HCT116 (cell line): ENCODE measurements around the gene MSLN. TPM values are rescaled to one million over a fixed set of nuclear protein-coding genes. Genes with fewer than 3 reads are reported as not detected.

ENCODE experiments used
- ATAC-seq: fragments of 200-7000 bp; cut with Tn5 transposase; 2 replicates; pipeline ENCODE4 v1.9.1; 2020; ENCODE audit warnings: mild to moderate bottlenecking, moderate library complexity
- BruUV-seq: library from RNA; stranded (reverse); fragments of 400-500 nt; replicated peaks from 2 replicates; lab custom pipeline; 2021; lab: Mats Ljungman, UMichigan
- CTCF ChIA-PET: fragments of 300-600 bp; sonication (Branson Sonifier 250); formaldehyde crosslinking; loops from one replicate; lab custom pipeline; 2021; ENCODE audit warnings: antibody characterized with exemption; lab: Charles Lee
- POLR2A ChIA-PET: fragments of 300-600, 350-600 bp; sonication (Branson Sonifier 250); formaldehyde crosslinking; loops from one replicate; lab custom pipeline; 2021; ENCODE audit warnings: antibody characterized with exemption; lab: Charles Lee
- RAD21 ChIA-PET, 2 experiments: fragments of 300-600 bp; sonication (Branson Sonifier 250); formaldehyde crosslinking; loops; one replicate each; lab custom pipeline; 2023; ENCODE audit warnings: low total read pairs in 2 of 2; ENCODE audit not compliant: uncharacterized antibody in 2 of 2, unreplicated experiment in 2 of 2, low non-redundant PET in 1 of 2; lab: Charles Lee
- DNase-seq: peaks from one replicate; pipeline ENCODE4 v3.0.0-alpha.2; 2010; ENCODE audit warnings: low read depth, low spot score
- H2AFZ ChIP-seq: fragments of 200-600 bp; shearing (Covaris generic), sonication (generic); 2 replicates; pipeline ENCODE4 v1.6.1; 2017; ENCODE audit warnings: low read depth, mixed run types, mixed read lengths, antibody characterized with exemption, low read length; ENCODE audit not compliant: poor library complexity, severe bottlenecking
- H3K27ac ChIP-seq: 2 replicates; pipeline ENCODE4 v1.5.1; 2012; ENCODE audit warnings: low read depth, low read length
- H3K27me3 ChIP-seq: fragments of 200-600 bp; sonication (generic); 2 replicates; pipeline ENCODE4 v1.6.1; 2016; ENCODE audit warnings: mixed run types, low read length, mixed read lengths; ENCODE audit not compliant: insufficient read depth
- H3K36me3 ChIP-seq, 2 experiments: fragments of 200-500 bp in 1 of 2; fragments of 200-600 bp in 1 of 2; sonication (Bioruptor generic) in 1 of 2; sonication (generic) in 1 of 2; 2 replicates each; pipeline versions ENCODE4 v1.5.1 to v1.6.1; 2014 to 2016; ENCODE audit warnings: low read length in 2 of 2, inconsistent platforms in 1 of 2, mixed read lengths in 1 of 2, mixed run types in 1 of 2; ENCODE audit not compliant: insufficient read depth in 2 of 2, control insufficient read depth in 1 of 2
- H3K4me1 ChIP-seq, 2 experiments: fragments of 200-600 bp in 1 of 2; sonication (generic) in 1 of 2; 2 replicates each; pipeline versions ENCODE4 v1.5.1 to v1.6.1; 2012 to 2017; ENCODE audit warnings: low read length in 2 of 2, inconsistent platforms in 1 of 2, mild to moderate bottlenecking in 1 of 2, mixed read lengths in 1 of 2, mixed run types in 1 of 2, moderate library complexity in 1 of 2; ENCODE audit not compliant: insufficient read depth in 2 of 2, control insufficient read depth in 1 of 2
- H3K4me2 ChIP-seq: fragments of 200-600 bp; sonication (generic); 2 replicates; pipeline ENCODE4 v1.6.1; 2017; ENCODE audit warnings: mixed run types, low read length, mixed read lengths
- H3K4me3 ChIP-seq, 2 experiments: fragments of 200-600 bp in 1 of 2; sonication (generic) in 1 of 2; replicated peaks in 1 of 2; 2 replicates each; pipeline ENCODE4 v1.5.1; 2011 to 2016; ENCODE audit warnings: low read length in 2 of 2, control low read depth in 1 of 2, low read depth in 1 of 2, mild to moderate bottlenecking in 1 of 2, mixed read lengths in 1 of 2, mixed run types in 1 of 2
- H3K79me2 ChIP-seq: fragments of 200-600 bp; sonication (generic); 2 replicates; pipeline ENCODE4 v1.6.1; 2017; ENCODE audit warnings: mild to moderate bottlenecking, mixed run types, low read length, moderate library complexity, mixed read lengths; ENCODE audit not compliant: insufficient read depth
- H3K9ac ChIP-seq: fragments of 200-600 bp; sonication (generic); 2 replicates; pipeline ENCODE4 v1.6.1; 2016; ENCODE audit warnings: low read length, mixed read lengths
- H3K9me2 ChIP-seq: fragments of 200-600 bp; sonication (generic), shearing (Covaris generic); 2 replicates; pipeline ENCODE4 v1.6.1; 2017; ENCODE audit warnings: mixed run types, mild to moderate bottlenecking, moderate library complexity; ENCODE audit not compliant: insufficient read depth
- H3K9me3 ChIP-seq, 2 experiments: fragments of 200-500 bp in 1 of 2; fragments of 200-600 bp in 1 of 2; sonication (Bioruptor generic) in 1 of 2; sonication (generic) in 1 of 2; 2 replicates each; pipeline ENCODE4 v1.6.1; 2014 to 2017; ENCODE audit warnings: low read length in 2 of 2, mixed read lengths in 2 of 2, inconsistent platforms in 1 of 2, low read depth in 1 of 2, mild to moderate bottlenecking in 1 of 2, mixed run types in 1 of 2, moderate library complexity in 1 of 2; ENCODE audit not compliant: control insufficient read depth in 1 of 2, insufficient read depth in 1 of 2
- H4K20me1 ChIP-seq: fragments of 200-600 bp; sonication (generic), shearing (Covaris generic); 2 replicates; pipeline ENCODE4 v1.6.1; 2017; ENCODE audit warnings: mixed run types, mild to moderate bottlenecking, moderate library complexity; ENCODE audit not compliant: insufficient read depth
- ATF3 ChIP-seq: IDR thresholded peaks from 2 replicates; pipeline ENCODE4 v1.6.1; 2012
- CBX3 ChIP-seq: IDR thresholded peaks from 2 replicates; pipeline ENCODE4 v1.6.1; 2012; ENCODE audit warnings: low read depth
- CEBPB ChIP-seq: IDR thresholded peaks from 2 replicates; pipeline ENCODE4 v1.6.1; 2012; ENCODE audit warnings: low read depth
- CTCF ChIP-seq, 3 experiments: fragments of 200-600 bp in 1 of 3; sonication (generic) in 1 of 3; IDR thresholded peaks in 2 of 3; conservative IDR thresholded peaks in 1 of 3; 2 replicates each; pipeline ENCODE4 v1.5.1; 2012 to 2017; ENCODE audit warnings: low read depth in 2 of 3, low read length in 2 of 3, antibody characterized with exemption in 1 of 3, borderline replicate concordance in 1 of 3, control low read depth in 1 of 3, mild to moderate bottlenecking in 1 of 3, mixed read lengths in 1 of 3, mixed run types in 1 of 3, moderate library complexity in 1 of 3; ENCODE audit not compliant: insufficient read depth in 1 of 3
- EZH2 ChIP-seq: fragments of 200-600 bp; sonication (generic); IDR thresholded peaks from 2 replicates; pipeline ENCODE4 v1.6.1; 2017; ENCODE audit warnings: antibody characterized with exemption, mixed run types
- JUND ChIP-seq: IDR thresholded peaks from 2 replicates; pipeline ENCODE4 v1.6.1; 2012
- MAX ChIP-seq: IDR thresholded peaks from 2 replicates; pipeline ENCODE4 v1.6.1; 2012
- POLR2AphosphoS5 ChIP-seq: IDR thresholded peaks from 2 replicates; pipeline ENCODE4 v1.6.1; 2011; ENCODE audit warnings: mild to moderate bottlenecking, low read depth, low read length, moderate library complexity
- YY1 ChIP-seq: IDR thresholded peaks from 2 replicates; pipeline ENCODE4 v1.6.1; 2011; ENCODE audit warnings: low read length, low read depth, moderate library complexity, mild to moderate bottlenecking; ENCODE audit not compliant: insufficient replicate concordance; ENCODE audit errors: extremely low read depth
- intact Hi-C: fragments of 100-400 bp; cut with micrococcal nuclease; formaldehyde crosslinking; loops from 2 replicates; pipeline ENCODE4 v1.10.0; 2022
- total RNA-seq: library from RNA; stranded (reverse); gene quantifications from one replicate; pipeline ENCODE4 v1.2.1, GENCODE V29; 2021; ENCODE audit not compliant: unreplicated experiment

MSLN gene
- total RNA-seq, 1 experiment from 2014 or later, result 40.9 TPM

- Histone ChIP-seq H3K4me2 (peak overlapping the region; percentile 74), H3K27ac (peak overlapping the region; percentile 53), H2AFZ (no peak overlapping the region), H3K9ac (peak overlapping the region; percentile 53), H3K9me2 (no peaks in the 10 kb centered on the region), H3K36me3 (no peaks in the 10 kb centered on the region), H3K9me3 (no peaks in the 10 kb centered on the region), H3K79me2 (no peaks in the 10 kb centered on the region), H4K20me1 (no peaks in the 10 kb centered on the region), H3K4me1 (peaks cover 36 to 55% of the 10 kb centered on the region in 2 experiments), H3K27me3 (no peaks in the 10 kb centered on the region), H3K4me3 (peak overlapping the region in 1 of 2 experiments; percentile 28; a peak in 1 of 4 replicates)
- DNase-seq, result no peak
- RAD21 ChIA-PET, result no interaction called here
- peak; percentile 27 for ATAC-seq
- POLR2A ChIA-PET, result interaction anchor here (1.4 kb wide), 1 partner anchor 14 kb away, joined by 3 read pairs; the partner anchor contains the start of genes CHTF18 and RPUSD1
- intact Hi-C loops, result no loop called here
- CTCF ChIA-PET, result no interaction called here
- BruUV-seq, result no TSS peak
- TF ChIP-seq CEBPB (no peak), POLR2AphosphoS5 (0 out of 2 replicates have a peak, but pooled peaks have one; percentile 9), MAX (peak; percentile 53; the same call in 1 of the 2 replicates)
Measured at GRCh38 chr16:774086-775001, 13.8 kb downstream of the MSLN start.

GRCh38 chr16:775236-775796, 14.8 kb downstream of the MSLN start:
- BruUV-seq, result no TSS peak

More at GRCh38 chr16:775236-775796, 14.8 kb downstream of the MSLN start:
- POLR2A ChIA-PET, result no interaction called here
- Histone ChIP-seq H2AFZ (no peak overlapping the region), H3K9me2 (no peaks in the 10 kb centered on the region), H3K9me3 (no peaks in the 10 kb centered on the region), H3K36me3 (no peaks in the 10 kb centered on the region), H3K27me3 (no peaks in the 10 kb centered on the region), H3K4me3 (no peak overlapping the region), H3K4me1 (peaks cover 36 to 55% of the 10 kb centered on the region in 2 experiments), H3K79me2 (no peaks in the 10 kb centered on the region), H3K4me2 (no peak overlapping the region), H4K20me1 (no peaks in the 10 kb centered on the region), H3K27ac (no peak overlapping the region; the same call in 1 of the 2 replicates), H3K9ac (no peak overlapping the region)
- ATAC-seq, result no peak
- intact Hi-C loops, result no loop called here
- CTCF ChIA-PET, result no interaction called here
- RAD21 ChIA-PET, result no interaction called here
- TF ChIP-seq CBX3 (no peak), YY1 (no peak), JUND (no peak), CTCF (IDR thresholded peaks at IDR 0.05 in 2 of 3, conservative IDR thresholded peaks at IDR 0.05 in 1 of 3; ENCODE audit: borderline replicate concordance in 1 of 3, insufficient read depth in 1 of 3, low read depth in 2 of 3, low read length in 2 of 3) (no peak), POLR2AphosphoS5 (no peak), MAX (no peak), ATF3 (no peak), EZH2 (no peak)
- DNase-seq, result no peak
